Stimulated activated CD8-positive, alpha-beta memory T cell treated with anti-CD3 and anti-CD28 coated beads, Interleukin-15, amount 100 ng/mL, for 48 hours (primary cell): ENCODE results near the gene TLE3.

ENCODE experiments used
- DNase-seq, 2 donors: peaks; one replicate each; pipeline ENCODE4 v3.0.0-alpha.2; 2020; ENCODE audit warnings: low read depth in 2 of 2

Gene TLE3

GRCh38 chr15:70002897-70003296 is 94.8 kb downstream of the TLE3 start:
- DNase-seq, result no peak

DNA sequence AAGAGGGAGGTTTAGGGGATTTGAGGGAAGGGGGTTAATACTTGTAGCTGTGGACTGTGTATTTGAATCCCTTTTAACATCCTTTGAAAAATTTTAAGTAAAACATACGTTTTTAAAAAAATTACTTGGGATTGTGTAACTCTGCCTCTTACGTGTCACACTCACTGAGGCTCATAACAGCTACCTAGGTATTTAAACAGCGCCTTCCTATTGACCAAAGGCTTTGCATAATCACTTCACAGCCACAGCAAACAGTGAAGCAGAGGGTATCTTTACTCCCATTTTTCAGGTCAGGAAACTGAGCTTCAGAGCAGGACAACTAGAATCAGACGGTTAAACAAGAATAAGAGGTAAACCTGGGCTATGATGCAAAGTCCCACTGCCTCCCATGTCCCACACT is 95.9 kb downstream of the TLE3 start:
- no peak for DNase-seq

DNA sequence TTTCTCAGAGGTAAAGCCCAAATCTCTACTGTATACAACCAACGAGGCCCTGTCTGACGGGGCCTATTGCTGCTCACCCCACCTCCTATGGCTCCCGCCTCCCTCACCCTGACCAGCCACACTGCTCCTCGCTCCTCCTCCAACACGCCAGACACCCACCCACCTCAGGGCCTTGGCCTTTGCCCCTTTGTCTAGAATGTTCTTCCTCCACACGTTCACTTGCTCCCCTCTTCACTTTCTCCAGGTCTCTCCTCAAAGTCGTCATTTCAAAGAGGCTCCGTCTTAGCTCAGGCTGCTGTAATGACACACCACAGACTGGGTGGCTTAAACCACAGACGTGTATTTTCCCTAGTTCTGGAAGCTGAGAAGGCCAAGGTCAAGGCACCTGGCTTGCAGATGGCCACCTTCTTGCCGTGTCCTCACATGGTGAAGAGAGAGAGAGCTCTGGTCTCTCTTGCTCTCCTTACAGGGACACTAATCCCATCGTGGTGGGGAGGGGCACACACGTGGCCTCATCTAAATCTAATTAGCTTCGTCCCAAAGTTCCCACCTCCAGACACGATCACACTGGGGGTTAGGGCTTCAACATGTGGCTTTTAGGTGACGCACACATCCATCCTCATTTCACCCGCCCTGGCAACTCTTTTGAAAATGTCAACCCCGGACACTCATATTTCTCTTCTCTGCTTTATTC is 98.2 kb downstream of the TLE3 start:
- DNase-seq, result no peak

GRCh38 chr15:69998541-69999391 is 99.0 kb downstream of the TLE3 start:
- DNase-seq, result no peak

DNA sequence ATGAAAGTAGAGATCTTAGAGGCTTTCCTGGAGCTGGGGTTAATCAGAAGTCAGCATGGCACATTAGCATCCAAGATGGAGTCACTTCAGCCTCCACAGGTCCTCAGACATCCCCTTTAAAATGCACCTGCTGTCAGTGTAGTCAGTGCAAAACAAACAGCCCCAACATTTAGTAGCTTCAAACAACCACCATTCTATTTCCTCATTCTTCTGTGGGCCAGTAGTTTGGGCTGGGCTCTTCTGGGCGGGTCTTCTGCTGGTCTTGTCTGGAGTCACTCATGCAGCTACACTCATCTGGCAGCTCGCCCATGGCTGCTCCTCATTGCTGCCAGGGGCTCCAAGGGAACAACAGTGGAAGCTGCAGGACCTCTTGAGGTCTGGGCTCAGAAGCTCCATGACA is 99.9 kb downstream of the TLE3 start:
- DNase-seq, result no peak
